Kidney (tissue), 14 donors: ENCODE data around the gene PEX26. TPM values are rescaled to one million over a fixed set of nuclear protein-coding genes. Genes with fewer than 3 reads are reported as not detected.

Experiments used
- DNase-seq, 5 donors: peaks; one replicate each; pipeline ENCODE4 v3.0.0-alpha.2; 2013 to 2020
- FAIRE-seq: peaks from 2 replicates; lab custom pipeline; 2012; peaks lifted over from hg19 to GRCh38; lab: Jason Lieb, UNC
- H3K27ac ChIP-seq, 2 donors: one replicate each; pipeline ENCODE4 v1.7.0; 2013; ENCODE audit warnings: low read depth in 2 of 2, low read length in 2 of 2, inconsistent platforms in 1 of 2
- H3K27me3 ChIP-seq: one replicate; pipeline ENCODE4 v1.7.1; 2013; ENCODE audit warnings: low read length, inconsistent platforms; ENCODE audit not compliant: control insufficient read depth, insufficient read depth
- H3K36me3 ChIP-seq, 3 donors: one replicate each; pipeline versions ENCODE4 v1.7.0 to v1.7.1; 2013; ENCODE audit warnings: low read length in 3 of 3, control low read depth in 1 of 3, inconsistent platforms in 1 of 3; ENCODE audit not compliant: insufficient read depth in 3 of 3, control insufficient read depth in 2 of 3
- H3K4me1 ChIP-seq, 3 donors: one replicate each; pipeline versions ENCODE4 v1.7.0 to v1.7.1; 2013; ENCODE audit warnings: low read length in 3 of 3, inconsistent platforms in 1 of 3, low read depth in 1 of 3; ENCODE audit not compliant: control insufficient read depth in 2 of 3, insufficient read depth in 2 of 3
- H3K4me3 ChIP-seq, 3 donors: one replicate each; pipeline versions ENCODE4 v1.7.0 to v1.8.1; 2013; ENCODE audit warnings: low read length in 3 of 3, control low read depth in 1 of 3, inconsistent platforms in 1 of 3
- H3K9ac ChIP-seq, 3 donors: one replicate each; pipeline versions ENCODE4 v1.7.0 to v1.7.1; 2013; ENCODE audit warnings: low read length in 3 of 3, control low read depth in 1 of 3, inconsistent platforms in 1 of 3
- H3K9me3 ChIP-seq, 3 donors: one replicate each; pipeline versions ENCODE4 v1.7.0 to v1.7.1; 2013; ENCODE audit warnings: low read length in 3 of 3, control low read depth in 1 of 3, inconsistent platforms in 1 of 3; ENCODE audit not compliant: control insufficient read depth in 2 of 3, insufficient read depth in 1 of 3
- intact Hi-C: fragments of 100-400 bp; cut with DNase I; formaldehyde crosslinking; loops from one replicate; pipeline ENCODE4 v1.11.1; 2022
- polyA plus RNA-seq: library from polyadenylated mRNA; stranded (reverse); fragments of 350-450 nt; fragmentation: Illumina TruSeq; extraction: RNeasy Lipid Tissue Mini Kit (QIAGEN cat#74804); gene quantifications from one replicate; pipeline ENCODE4 v1.2.3, GENCODE V29; 2014; ENCODE audit warnings: low read depth, low replicate concordance; ENCODE audit not compliant: insufficient read depth
- total RNA-seq: library from RNA; stranded (reverse); fragmentation: NEBNext Ultra II Directional; extraction: Animal tissue kit (Norgen Biotek cat#: 25700); gene quantifications from one replicate; pipeline ENCODE4 v1.2.1, GENCODE V29; 2021
- TF ChIP-seq, protein P1 (sequence below): IDR thresholded peaks from 3 replicates; pipeline ENCODE4 v1.5.1; 2012; ENCODE audit warnings: mild to moderate bottlenecking, moderate library complexity, borderline replicate concordance; ENCODE audit not compliant: insufficient read depth; ENCODE audit errors: extremely low read depth
- donor health status: control.
- donor health status: control.
- donor health status: control.
- donor health status: control.
- donor health status: control.
- donor health status: DM: yes; HTN: yes; CAD: no.
- donor health status: Normal renal cell carcinoma (clear cell type).

PEX26 gene
- total and polyA plus RNA-seq, 2 donors from 2014 or later, result 18.1 to 45.2 TPM

DNA sequence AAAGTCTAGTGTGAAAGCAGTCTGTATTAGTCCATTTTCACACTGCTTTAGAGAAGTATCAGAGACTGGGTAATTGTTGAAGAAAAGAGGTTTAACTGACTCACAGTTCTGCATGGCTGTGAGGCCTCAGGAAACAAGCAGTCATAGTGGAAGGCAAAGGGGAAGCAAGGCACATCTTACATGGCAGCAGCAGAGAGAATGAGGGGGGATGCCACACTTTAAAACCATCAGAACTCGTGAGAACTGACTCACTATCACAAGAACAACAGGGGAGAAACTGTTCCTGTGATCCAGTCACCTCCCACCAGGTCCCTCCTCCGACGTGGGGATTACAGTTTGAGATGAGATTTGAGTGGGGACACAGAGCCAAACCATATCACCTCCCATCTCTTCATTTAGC, 19.0 kb downstream of the PEX26 start:
- Histone ChIP-seq H3K4me3 (no peak overlapping the region), H3K36me3 (no peaks in the 10 kb centered on the region), H3K27ac (no peak overlapping the region), H3K9ac (no peak overlapping the region), H3K4me1 (peaks cover 0 to 4% (median 0%) of the 10 kb centered on the region in 3 donors), H3K27me3 (no peaks in the 10 kb centered on the region), H3K9me3 (no peaks in the 10 kb centered on the region)
- DNase-seq, result no peak
- intact Hi-C loops, result no loop called here
- TF ChIP-seq, protein P1, sequence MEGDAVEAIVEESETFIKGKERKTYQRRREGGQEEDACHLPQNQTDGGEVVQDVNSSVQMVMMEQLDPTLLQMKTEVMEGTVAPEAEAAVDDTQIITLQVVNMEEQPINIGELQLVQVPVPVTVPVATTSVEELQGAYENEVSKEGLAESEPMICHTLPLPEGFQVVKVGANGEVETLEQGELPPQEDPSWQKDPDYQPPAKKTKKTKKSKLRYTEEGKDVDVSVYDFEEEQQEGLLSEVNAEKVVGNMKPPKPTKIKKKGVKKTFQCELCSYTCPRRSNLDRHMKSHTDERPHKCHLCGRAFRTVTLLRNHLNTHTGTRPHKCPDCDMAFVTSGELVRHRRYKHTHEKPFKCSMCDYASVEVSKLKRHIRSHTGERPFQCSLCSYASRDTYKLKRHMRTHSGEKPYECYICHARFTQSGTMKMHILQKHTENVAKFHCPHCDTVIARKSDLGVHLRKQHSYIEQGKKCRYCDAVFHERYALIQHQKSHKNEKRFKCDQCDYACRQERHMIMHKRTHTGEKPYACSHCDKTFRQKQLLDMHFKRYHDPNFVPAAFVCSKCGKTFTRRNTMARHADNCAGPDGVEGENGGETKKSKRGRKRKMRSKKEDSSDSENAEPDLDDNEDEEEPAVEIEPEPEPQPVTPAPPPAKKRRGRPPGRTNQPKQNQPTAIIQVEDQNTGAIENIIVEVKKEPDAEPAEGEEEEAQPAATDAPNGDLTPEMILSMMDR, result no peak
- no peak for FAIRE-seq

DNA sequence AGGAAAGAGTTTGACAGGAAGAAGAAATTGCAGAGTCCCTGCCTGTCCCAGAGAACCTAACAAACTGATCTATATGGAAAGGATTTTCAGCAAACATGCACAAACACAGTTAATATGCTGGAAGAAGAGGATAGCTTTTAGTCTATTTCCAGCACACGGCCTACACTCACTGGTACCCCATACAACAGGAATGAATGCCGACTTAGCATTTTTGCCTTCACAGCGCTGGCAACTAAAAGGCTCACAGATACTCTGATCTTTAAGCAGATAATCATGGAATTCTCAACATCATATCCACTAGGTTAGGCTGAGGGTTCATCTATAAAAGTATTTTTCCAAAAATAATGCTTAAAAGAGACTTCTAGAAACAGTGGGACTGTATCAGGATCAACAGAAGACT, 23.0 kb downstream of the PEX26 start:
- no peak overlapping the region for H3K4me3 ChIP-seq
- no peak for FAIRE-seq
- no peak for DNase-seq
- H3K27ac ChIP-seq, result no peak overlapping the region
- no peaks in the 10 kb centered on the region for H3K9me3 ChIP-seq
- no peaks in the 10 kb centered on the region for H3K36me3 ChIP-seq
- peaks cover 0 to 2% (median 0%) of the 10 kb centered on the region in 3 donors for H3K4me1 ChIP-seq
- H3K9ac ChIP-seq, result no peak overlapping the region
- H3K27me3 ChIP-seq, result no peaks in the 10 kb centered on the region
- TF ChIP-seq, protein P1, result no peak
- intact Hi-C loops, result no loop called here

DNA sequence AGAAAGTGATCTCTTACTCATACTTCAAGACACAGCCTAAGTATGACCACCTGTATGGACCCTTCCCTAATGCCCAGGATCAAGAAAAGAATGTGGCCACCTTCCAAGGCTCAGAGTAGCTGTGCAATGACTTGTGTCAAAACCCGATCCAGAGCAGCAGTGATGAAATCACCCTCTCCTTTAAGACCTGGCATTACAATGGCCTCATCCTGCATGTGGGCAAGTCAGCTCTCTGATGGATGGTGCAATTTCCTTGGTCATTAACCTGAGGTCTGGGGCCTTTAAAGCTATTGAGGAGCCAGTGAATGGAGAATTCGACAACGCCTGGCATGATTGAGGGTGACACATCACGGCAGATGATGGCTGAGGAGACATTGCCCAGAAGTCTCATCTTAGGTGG, 23.7 kb downstream of the PEX26 start:
- intact Hi-C loops, result no loop called here
- TF ChIP-seq, protein P1, result no peak
- no peak for FAIRE-seq

More for the DNA sequence above, 23.7 kb downstream of the PEX26 start:
- Histone ChIP-seq H3K27ac (no peak overlapping the region), H3K9me3 (no peaks in the 10 kb centered on the region), H3K4me1 (peaks cover 0 to 2% (median 0%) of the 10 kb centered on the region in 3 donors), H3K9ac (no peak overlapping the region), H3K4me3 (no peak overlapping the region), H3K36me3 (no peaks in the 10 kb centered on the region), H3K27me3 (no peaks in the 10 kb centered on the region)
- no peak for DNase-seq
